Nephron progenitor cell (in vitro differentiated cells): ENCODE data around the gene EDN2.

Experiments used
- DNase-seq: peaks from one replicate; pipeline ENCODE4 v3.0.0; 2021
- H3K27ac Mint-ChIP-seq: 2 replicates; pipeline ENCODE4 v1.8.0; 2021; ENCODE audit warnings: mild to moderate bottlenecking, moderate library complexity, mixed read lengths
- H3K27me3 Mint-ChIP-seq: 2 replicates; pipeline ENCODE4 v1.8.0; 2021; ENCODE audit warnings: mild to moderate bottlenecking, low read depth, mixed read lengths; ENCODE audit not compliant: poor library complexity
- H3K36me3 Mint-ChIP-seq: 2 replicates; pipeline ENCODE4 v1.8.0; 2021; ENCODE audit warnings: low read depth, mixed read lengths
- H3K4me1 Mint-ChIP-seq: 2 replicates; pipeline ENCODE4 v1.8.0; 2021; ENCODE audit warnings: mixed read lengths
- H3K4me3 Mint-ChIP-seq: 2 replicates; pipeline ENCODE4 v1.8.0; 2021; ENCODE audit warnings: mild to moderate bottlenecking, moderate library complexity, mixed read lengths
- H3K9me3 Mint-ChIP-seq: 2 replicates; pipeline ENCODE4 v1.8.0; 2021; ENCODE audit warnings: mild to moderate bottlenecking, moderate library complexity, mixed read lengths
- CTCF ChIP-seq: fragments of 200-600 bp; sonication (generic); IDR thresholded peaks from 2 replicates; pipeline ENCODE4 v1.5.0; 2021; ENCODE audit warnings: antibody characterized with exemption

EDN2 gene

DNA sequence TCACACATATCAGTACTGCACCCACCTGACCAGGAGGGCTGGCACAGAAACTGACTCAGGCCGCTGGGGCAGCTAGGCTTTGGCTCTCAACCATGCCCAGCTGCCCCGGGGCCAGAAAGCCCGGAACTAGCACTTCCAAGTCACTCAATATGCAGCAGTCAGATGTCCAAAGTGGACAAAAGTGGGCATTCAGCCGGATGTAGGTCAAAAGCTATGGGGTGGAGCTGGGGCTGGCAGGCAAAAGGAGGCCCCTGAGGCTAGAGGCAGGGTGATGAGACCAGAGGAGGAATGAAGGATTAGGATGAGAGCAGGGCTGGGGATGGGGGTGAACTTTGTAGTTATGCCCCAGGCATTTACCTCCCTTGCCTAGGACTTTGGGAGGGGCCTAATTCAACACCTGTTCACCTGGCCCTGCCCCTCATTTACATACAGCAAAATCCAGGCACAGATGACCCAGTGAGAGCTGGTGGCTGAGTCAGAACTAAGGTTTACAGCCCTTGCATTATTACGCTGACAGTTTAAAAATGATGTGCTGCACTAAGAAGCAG, 30.7 kb upstream of the EDN2 start:
- H3K4me3 Mint-ChIP-seq = no peak overlapping the region
- H3K36me3 Mint-ChIP-seq = no peaks in the 10 kb centered on the region
- DNase-seq = no peak
- peaks cover 10% of the 10 kb centered on the region for H3K27me3 Mint-ChIP-seq
- no peaks in the 10 kb centered on the region for H3K9me3 Mint-ChIP-seq
- peaks cover 19% of the 10 kb centered on the region for H3K4me1 Mint-ChIP-seq
- no peak for TF ChIP-seq CTCF
- no peak overlapping the region for H3K27ac Mint-ChIP-seq

- H3K27me3 Mint-ChIP-seq = peaks cover 13% of the 10 kb centered on the region
- DNase-seq = no peak
- no peak for TF ChIP-seq CTCF
- H3K36me3 Mint-ChIP-seq = no peaks in the 10 kb centered on the region
- H3K4me3 Mint-ChIP-seq = no peak overlapping the region
- no peak overlapping the region for H3K27ac Mint-ChIP-seq
- H3K4me1 Mint-ChIP-seq = peaks cover 19% of the 10 kb centered on the region
- H3K9me3 Mint-ChIP-seq = no peaks in the 10 kb centered on the region
These were observed 29.9 kb upstream of the EDN2 start for GRCh38 chr1:41514381-41514780.

GRCh38 chr1:41513383-41513735, 28.9 kb upstream of the EDN2 start:
- TF ChIP-seq CTCF = peak; percentile 44
- Mint-ChIP-seq H3K27me3 (peaks cover 13% of the 10 kb centered on the region), H3K4me3 (no peak overlapping the region), H3K27ac (no peak overlapping the region), H3K4me1 (peaks cover 19% of the 10 kb centered on the region), H3K9me3 (no peaks in the 10 kb centered on the region), H3K36me3 (no peaks in the 10 kb centered on the region)
- DNase-seq = peak; percentile 43

GRCh38 chr1:41512701-41513382, 28.4 kb upstream of the EDN2 start:
- Mint-ChIP-seq H3K27me3 (peaks cover 13% of the 10 kb centered on the region), H3K4me3 (no peak overlapping the region), H3K4me1 (peaks cover 19% of the 10 kb centered on the region), H3K36me3 (no peaks in the 10 kb centered on the region), H3K27ac (no peak overlapping the region), H3K9me3 (no peaks in the 10 kb centered on the region)
- DNase-seq = no peak
- TF ChIP-seq CTCF = no peak

- Mint-ChIP-seq H3K9me3 (no peaks in the 10 kb centered on the region), H3K36me3 (no peaks in the 10 kb centered on the region), H3K4me1 (peaks cover 17% of the 10 kb centered on the region), H3K27ac (no peak overlapping the region), H3K4me3 (no peak overlapping the region), H3K27me3 (peaks cover 14% of the 10 kb centered on the region)
- TF ChIP-seq CTCF = no peak
- no peak for DNase-seq
These were observed 26.7 kb upstream of the EDN2 start for GRCh38 chr1:41511239-41511540.

DNA sequence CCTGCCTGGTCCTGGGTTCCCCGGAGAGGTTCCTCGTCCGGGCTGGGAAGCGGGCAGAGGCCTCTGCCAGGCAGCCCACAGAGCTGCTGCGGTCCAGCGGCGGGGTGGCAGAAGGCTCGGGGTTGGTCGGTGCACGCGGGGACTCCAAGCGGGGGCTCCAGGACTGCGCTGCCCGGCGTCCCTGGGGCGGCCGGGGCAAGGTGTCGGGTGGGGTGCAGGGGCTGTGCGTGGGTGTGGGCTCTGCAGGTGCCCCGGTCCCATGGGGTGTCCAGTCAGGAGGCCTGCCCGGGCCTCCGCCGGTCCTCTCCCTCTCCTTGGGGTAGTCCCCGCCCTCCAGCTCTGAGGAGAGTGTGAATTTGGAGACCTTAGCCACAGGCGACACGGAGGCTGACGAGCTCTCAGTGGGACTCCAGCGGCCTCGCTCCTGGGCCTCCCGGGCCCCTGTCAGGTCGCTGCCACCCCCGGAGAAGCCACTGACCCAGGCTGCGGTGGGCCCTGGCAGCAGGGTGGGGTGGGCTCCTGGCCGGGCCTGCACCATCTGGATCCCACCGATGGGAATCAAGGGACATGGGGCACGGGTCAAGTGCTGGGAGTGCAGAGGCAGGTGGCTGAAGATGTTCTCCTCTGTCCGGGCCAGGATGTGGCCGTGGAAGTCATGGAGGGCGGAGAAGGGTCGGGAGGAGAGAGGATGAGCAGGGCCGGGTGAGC, 26.2 kb upstream of the EDN2 start:
- Mint-ChIP-seq H3K36me3 (no peaks in the 10 kb centered on the region), H3K4me1 (peaks cover 12% of the 10 kb centered on the region), H3K27me3 (peaks cover 13% of the 10 kb centered on the region), H3K9me3 (no peaks in the 10 kb centered on the region), H3K27ac (no peak overlapping the region), H3K4me3 (no peak overlapping the region)
- no peak for DNase-seq
- no peak for TF ChIP-seq CTCF
